ENCODE results near the gene ASAP3.

ASAP3 gene

GRCh38 chr1:23422241-23422877, 61.6 kb downstream of the ASAP3 start:
- DNase-seq: no peak

DNA sequence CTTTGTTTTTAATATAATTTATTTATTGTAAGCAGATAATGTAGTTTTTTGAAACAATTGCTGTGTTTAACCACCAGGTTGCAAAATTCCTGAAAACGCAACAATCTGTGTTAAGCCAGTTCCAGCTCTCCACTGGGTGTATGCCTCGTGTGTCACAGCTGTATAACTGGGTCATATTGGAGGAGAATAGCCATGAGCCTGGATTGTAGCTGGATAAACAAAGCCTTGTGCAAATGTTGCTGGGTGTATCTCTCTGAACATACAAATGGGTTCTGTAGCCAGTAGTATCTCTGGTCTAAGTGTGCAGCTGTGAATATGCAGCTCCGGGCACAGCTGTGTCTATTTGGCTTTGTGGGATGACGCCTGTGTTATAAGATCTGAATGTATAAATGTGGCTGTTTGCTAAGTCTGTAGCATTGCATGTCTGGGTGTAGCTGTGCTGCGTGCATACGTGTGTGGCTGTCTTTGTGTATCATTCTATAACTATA, 62.2 kb downstream of the ASAP3 start:
- DNase-seq: no peak

DNA sequence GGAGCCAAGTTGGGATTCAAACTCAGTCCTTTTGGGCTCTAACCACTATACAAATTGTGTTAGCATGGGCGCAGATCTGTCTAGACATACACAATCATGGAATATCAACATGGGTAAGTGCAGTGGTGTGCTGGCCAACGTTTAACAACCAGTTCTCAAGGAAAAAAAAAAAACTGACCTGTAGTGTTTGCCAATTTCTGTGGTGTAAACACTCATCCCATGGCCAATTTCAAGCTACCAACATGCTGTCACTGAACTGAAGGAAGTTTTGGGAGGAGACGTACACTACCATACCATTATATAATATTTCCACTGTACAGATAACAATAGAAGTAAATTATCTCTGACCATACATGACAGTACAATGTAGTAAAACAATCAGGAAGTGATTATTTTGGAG, 62.6 kb downstream of the ASAP3 start:
- DNase-seq: no peak

GRCh38 chr1:23420778-23421177, 63.2 kb downstream of the ASAP3 start:
- DNase-seq: no peak

DNA sequence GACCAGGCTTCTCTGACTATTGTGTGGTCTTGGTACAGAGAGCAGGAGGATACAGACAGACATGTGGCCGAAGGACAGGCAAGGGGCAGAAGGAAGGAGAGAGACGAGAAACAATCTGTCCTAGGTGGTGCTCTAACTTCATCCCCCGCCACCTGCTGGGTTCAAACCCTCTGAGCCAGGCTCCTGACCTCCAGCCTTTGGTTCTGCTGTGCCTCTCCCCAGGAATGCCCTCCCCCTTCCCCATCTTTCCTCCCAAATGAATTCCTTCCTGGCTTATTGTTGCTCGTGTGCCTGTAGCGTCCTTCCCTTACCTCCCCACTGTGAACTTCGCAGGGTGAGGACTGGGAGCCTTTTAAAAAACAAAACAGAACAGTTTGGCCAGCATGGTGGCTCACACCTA, 64.8 kb downstream of the ASAP3 start:
- DNase-seq: no peak

DNA sequence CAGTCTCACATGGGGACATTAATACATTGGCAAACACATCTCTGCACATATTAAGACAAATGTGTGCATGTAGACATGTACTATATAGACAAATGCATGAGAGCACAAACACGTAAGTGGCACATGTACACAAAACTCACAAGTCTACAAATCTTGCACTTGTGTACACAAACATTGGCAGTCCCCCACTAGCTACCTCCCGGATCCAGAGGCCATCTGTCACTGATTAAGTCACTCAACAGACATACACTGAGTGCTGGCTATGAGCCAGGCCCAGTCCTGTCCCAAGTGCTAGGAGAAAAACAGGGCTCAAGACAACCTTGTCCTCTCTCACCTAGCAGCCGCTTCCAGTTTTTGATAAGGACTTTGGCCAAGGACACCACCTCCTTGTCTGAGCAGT, 66.4 kb downstream of the ASAP3 start:
- peak; percentile 26 to 45 for DNase-seq

DNA sequence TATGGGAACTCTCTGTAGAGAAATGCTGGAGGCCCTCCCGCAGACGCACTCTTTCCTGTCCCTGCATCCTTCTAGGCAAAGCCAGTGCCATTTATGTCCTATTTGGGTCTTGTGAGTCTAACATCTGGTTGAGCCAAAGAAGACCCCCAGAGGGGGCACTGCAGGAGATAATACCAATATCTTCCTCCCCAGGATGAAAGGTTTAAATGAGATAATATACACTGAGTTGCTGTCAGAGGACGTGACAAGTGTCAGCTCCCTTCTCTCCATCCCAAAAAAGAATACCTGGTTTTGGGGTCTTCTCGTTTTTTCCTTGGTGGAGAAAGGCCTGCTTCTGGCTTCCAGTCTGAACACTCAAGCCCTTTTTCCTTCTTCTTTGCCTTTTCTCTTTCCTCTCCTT, 67.0 kb downstream of the ASAP3 start:
- no peak for DNase-seq

DNA sequence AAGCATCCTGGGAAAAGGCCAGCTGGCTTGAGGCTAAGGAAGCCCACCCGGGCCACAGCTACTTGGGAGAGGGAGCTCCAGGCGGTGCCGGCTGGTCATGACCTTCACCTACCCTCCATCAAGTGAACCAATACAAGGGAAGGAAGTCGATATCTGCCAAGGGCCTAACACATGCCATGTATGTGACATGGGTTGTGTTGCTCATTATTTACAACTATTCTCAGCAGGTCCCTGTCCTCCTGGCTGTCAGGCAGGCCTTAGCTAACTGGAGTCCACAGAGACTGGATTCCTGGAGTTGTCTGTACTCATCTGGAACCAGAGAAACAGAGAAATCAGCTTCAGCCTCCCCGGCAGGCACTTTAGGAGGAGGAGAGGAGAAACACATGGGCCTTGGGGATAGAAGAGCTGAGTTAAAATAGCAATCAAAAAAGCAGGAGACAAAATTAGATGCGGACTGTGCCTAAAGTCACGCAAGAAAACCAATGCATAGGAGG, 75.1 kb downstream of the ASAP3 start:
- no peak for DNase-seq

DNA sequence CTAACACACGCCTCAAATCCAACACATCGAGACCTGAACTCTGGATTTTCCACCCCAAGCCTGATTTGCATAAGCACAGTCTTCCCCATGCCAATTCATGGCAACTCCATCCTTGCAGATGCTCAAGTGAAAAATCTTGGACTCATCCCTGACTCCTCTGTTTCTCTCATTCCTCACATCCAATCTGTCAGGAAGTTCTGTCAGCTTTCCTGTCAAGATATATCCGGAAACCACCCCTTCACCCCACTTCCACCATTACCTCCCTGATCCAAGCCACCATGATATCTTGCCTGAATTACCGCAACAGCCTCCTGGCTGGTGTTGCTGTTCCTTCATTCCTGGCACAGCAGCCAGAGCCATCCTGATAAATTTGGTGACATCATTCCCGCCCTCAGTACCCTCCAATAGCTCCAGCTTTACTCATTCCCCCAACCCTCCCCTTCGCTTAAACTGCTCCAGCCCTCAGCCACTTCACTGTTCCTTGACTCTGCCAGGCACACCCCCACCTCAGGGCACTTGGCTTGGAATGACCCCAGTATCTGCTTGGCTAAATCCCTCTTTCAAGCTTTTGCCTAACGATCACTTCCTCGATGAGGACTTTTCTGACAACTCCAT, 76.9 kb downstream of the ASAP3 start:
- DNase-seq: no peak

- DNase-seq: no peak
Measured at GRCh38 chr1:23405946-23406345, 78.0 kb downstream of the ASAP3 start.

DNA sequence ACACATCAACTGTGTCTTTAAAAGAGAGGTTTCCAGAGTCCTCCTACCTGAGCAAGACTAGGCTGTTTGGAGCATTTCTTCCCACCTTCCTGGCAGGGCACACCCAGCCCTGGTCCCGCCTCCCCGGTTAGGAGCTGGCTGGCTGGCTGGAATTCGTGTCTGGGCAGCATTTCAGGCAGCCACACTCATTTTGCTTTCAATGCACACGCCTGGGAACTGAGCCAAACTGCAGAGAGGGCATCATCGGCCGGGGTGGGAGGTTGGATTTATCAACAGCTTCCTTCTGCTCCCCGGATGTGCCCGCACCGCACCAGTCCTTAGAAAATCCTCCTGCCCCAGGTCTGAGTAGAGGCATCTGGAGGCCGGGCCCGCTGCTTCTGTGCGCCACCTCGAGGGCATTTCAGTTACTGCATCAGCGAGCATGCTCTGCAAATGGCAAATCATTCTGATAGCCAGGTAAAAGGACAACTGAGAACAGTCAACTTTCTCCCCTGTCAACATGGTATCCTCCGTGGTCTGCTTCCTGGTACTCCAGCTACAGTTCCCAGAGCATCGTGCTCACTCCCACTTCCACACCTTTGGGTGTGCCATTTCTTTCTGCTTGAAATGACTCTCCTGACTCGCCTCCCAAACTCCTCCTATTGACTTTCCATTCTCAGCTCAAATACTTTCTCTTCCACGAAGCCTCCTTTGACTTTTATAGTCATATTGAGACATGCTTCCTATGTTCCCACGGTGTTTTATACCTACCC, 80.1 kb downstream of the ASAP3 start:
- peak in 1 of 2 experiments; percentile 44 for DNase-seq

DNA sequence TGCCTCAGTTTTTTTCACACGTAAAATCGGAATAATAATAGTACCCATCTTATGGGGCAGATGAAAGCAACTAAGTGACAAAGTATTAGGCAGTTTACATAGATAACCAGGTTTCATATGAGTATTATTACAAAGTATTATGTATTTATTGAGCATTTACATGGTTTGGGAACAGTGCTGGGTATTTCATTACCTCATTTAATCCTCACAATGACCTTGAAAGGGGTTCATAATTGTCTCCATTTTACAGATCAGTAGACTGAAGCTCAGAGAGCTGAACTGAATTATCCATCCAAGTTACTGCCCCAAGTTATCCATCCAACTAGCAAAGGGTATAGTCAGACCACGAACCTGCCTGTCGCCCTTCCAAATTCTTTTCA, 80.6 kb downstream of the ASAP3 start:
- no peak for DNase-seq

- DNase-seq: no peak
Measured at GRCh38 chr1:23403038-23403336, 81.0 kb downstream of the ASAP3 start.

GRCh38 chr1:23402286-23403037, 81.5 kb downstream of the ASAP3 start:
- no peak for DNase-seq

GRCh38 chr1:23401313-23401712, 82.7 kb downstream of the ASAP3 start:
- no peak for DNase-seq

DNA sequence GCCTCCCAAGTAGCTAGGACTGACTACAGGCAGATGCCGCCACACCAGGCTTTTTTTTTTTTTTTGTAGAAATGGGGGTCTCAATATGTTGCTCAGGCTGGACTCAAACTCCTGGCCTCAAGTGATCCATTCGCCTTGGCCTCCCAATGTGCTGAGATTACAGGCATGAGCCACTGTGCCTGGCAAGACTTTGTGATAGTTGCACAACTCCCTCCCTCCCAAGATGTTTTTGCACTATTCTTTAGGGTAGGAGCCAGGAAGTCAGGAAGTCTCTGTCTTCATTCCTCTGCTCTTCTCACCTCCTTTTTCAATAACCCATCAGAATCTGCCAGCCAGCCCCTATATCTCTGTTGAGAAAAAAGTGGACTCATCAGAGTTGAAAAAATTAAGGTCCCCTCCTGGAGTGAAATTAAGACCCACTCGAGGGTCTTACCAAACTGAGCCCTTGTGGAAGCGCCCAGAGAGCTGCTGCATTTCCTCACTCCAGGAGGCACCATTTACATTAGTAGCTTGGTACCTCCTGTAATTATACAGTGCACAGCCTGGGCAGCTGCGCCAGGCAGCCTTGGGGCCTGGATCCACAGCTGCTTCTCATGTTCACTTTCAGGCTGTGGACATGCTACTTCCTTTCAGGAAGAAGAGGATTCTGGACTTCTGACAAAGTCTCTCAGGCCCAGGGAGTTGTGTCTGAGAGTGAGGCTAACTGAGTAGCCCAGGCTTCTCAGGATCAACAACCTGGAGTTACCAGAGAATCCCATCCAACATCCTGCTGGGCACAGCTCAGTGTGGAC, 83.5 kb downstream of the ASAP3 start:
- no peak for DNase-seq

DNA sequence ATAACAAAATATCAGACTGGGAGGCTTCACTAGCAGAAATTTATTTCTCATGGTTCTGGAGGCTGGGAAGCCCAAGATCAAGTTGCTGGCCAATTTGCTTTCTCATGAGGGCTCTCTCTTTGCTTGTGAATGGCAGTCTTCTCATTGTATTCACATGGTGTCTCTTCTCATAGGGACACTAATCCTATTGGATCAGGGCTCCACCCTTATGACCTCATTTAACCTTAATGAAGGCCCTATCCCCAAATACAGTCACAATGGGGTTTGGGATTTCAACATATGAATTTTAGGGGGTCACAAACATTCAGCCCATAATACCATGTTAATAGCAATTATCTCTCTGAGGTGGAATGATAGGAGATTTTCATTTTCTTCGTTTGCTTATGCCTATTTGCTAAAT, 84.8 kb downstream of the ASAP3 start:
- no peak for DNase-seq

DNA sequence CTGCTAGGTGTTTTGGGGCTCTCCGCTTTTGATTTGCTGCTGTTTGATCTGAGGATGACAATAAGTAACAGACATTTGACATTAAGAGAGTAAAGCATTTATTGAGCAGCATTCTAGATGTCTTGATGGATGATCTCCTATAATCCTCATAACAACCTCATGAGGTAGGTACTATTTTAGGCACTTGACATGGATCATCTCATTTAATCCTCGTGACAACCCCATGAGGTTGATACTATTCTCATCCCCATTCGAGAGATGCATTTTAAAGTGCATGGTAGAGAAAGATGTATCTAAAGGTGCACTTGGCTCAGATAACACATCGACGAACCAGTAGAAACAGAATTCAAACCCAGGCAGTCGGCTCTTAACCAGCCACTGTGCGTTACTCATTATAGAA, 86.1 kb downstream of the ASAP3 start:
- DNase-seq: no peak

DNA sequence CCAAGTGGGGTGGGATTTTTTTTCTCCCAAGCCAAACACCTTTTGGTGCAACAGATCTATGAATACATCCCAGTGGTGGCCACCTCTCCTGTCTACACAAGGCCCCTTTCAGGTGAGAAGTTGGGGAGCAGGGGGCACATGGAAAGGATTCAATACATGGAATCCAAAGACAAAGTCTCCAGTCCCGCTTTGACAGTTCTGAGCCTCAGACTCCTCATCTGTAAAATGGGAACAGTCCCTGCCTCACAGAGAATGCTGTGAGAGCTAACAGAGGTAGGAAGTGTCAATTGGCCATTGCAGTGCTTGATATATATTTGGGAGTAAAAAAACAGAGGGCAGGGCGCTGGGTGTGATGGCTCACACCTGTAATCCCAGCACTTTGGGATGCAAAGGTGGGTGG, 87.6 kb downstream of the ASAP3 start:
- DNase-seq: no peak

DNA sequence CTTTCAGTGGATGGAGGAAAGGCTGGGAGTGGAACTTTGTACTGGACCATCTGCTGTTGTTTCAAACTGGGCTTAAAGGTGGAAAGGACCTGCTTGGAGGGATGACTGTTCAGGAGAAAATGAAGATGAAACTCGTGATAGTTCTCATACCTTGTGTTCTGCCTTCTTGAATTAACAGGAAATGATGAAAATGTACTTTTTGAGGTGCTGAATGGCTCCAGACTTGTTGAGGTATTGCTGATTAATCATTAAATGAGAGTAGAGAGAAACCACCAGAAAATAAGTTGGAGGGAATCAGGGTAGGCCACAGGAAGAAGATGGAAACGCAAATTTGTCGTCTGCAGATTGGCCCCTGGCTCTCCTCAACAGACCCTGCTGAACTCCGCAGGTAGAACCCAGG, 88.1 kb downstream of the ASAP3 start:
- DNase-seq: no peak

DNA sequence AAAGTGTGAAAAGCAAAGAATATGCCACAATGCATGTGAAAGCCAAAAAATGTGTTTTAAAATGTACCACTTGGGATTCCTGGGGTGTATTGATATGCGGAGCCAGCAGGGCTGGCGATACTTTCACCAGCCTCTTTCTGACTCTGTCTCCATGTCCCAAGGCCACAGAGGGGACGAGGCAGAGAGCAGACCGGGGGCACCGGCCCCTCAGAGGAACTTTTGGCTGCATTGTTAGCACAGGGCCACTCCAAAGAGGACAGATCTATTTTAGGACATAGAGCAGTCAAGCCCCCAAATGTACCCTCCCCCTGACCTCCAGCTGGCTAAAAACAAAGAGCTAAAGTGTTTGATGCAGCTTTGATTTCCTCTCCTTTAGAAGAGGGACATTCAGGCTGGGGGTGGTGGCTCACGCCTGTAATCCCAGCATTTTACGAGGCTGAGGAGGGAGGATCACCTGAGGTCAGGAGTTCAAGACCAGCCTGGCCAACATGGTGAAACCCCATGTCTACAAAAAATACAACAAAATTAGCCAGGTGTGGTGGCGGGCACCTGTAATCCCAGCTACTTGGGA, 88.7 kb downstream of the ASAP3 start:
- DNase-seq: no peak

GRCh38 chr1:23394684-23395083, 89.3 kb downstream of the ASAP3 start:
- DNase-seq: no peak

All from cerebellar nuclear complex (tissue), 1 donor.